ENCODE results near the gene CELF4. TPM values are rescaled to one million over a fixed set of nuclear protein-coding genes. Genes with fewer than 3 reads are reported as not detected.

Gene CELF4
- total and polyA plus RNA-seq, 2 donors (not counting 3 experiments of a cell fraction or from before 2014, with no cell fraction given), result not detected

- H4K20me1 ChIP-seq (replicated peaks; ENCODE audit: control insufficient read depth, extremely low read depth, insufficient read depth, low read length), result no peaks in the 10 kb centered on the region
- no peaks in the 10 kb centered on the region for H3K27me3 ChIP-seq (ENCODE audit: control insufficient read depth in 2 of 2, insufficient read depth in 2 of 2, low read length in 2 of 2)
- H3K9me3 ChIP-seq (replicated peaks; ENCODE audit: control insufficient read depth, insufficient read depth, low read length), result no peaks in the 10 kb centered on the region
- no peaks in the 10 kb centered on the region for H3K36me3 ChIP-seq (ENCODE audit: control insufficient read depth in 2 of 2, extremely low read depth in 1 of 2, insufficient read depth in 2 of 2, low read length in 2 of 2)
- H3K9ac ChIP-seq (replicated peaks; ENCODE audit: extremely low read depth, insufficient read depth, low read length), result no peak overlapping the region
- H3K4me3 ChIP-seq (replicated peaks in 1 of 3; ENCODE audit: insufficient read depth in 1 of 3, low read depth in 1 of 3, low read length in 3 of 3), result no peak overlapping the region
- dilution Hi-C loops (cut with MboI; ENCODE audit: extremely low pct_ligation_motif_present, low sequenced_read_pairs) (no loop called here), intact Hi-C loops (cut with micrococcal nuclease) (no loop called here)
- H3K79me2 ChIP-seq (ENCODE audit: control insufficient read depth, insufficient read depth, low read length), result no peaks in the 10 kb centered on the region
- no TSS peak for BruUV-seq (replicated peaks)
- no peak overlapping the region for H2AFZ ChIP-seq (ENCODE audit: low read depth, low read length)
- TF ChIP-seq JUN (IDR thresholded peaks at IDR 0.05; ENCODE audit: borderline replicate concordance, insufficient read depth, insufficient read length, low read depth) (no peak), FOS (IDR thresholded peaks at IDR 0.05; ENCODE audit: borderline replicate concordance, insufficient read depth, low read length) (no peak), GATA2 (IDR thresholded peaks at IDR 0.05; ENCODE audit: insufficient read depth, insufficient read length, low read depth, low read length) (no peak), POLR2A (IDR thresholded peaks at IDR 0.05; ENCODE audit: low read depth, low read length) (no peak), MYC (IDR thresholded peaks at IDR 0.05; ENCODE audit: low read depth, low read length) (no peak)
- CTCF ChIA-PET, result no interaction called here
- POLR2A ChIA-PET, result no interaction called here
- H3K9me1 ChIP-seq (replicated peaks; ENCODE audit: control insufficient read depth, extremely low read depth, insufficient read depth, low read length), result no peaks in the 10 kb centered on the region
- no peak overlapping the region for H3K27ac ChIP-seq (ENCODE audit: insufficient read depth, low read depth, low read length)
- H3K4me1 ChIP-seq (ENCODE audit: control insufficient read depth, extremely low read depth, insufficient read depth, low read length), result no peaks in the 10 kb centered on the region
- FAIRE-seq, result no peak
- no peak overlapping the region for H3K4me2 ChIP-seq (ENCODE audit: insufficient read depth, low read length)
- no peak for DNase-seq (ENCODE audit: low read depth, low spot score)
Observed at GRCh38 chr18:37225279-37225678, 340.3 kb downstream of the CELF4 start.

- H3K79me2 ChIP-seq (ENCODE audit: control insufficient read depth, insufficient read depth, low read length), result no peaks in the 10 kb centered on the region
- H3K4me3 ChIP-seq (replicated peaks in 1 of 3; ENCODE audit: insufficient read depth in 1 of 3, low read depth in 1 of 3, low read length in 3 of 3), result no peak overlapping the region
- no peaks in the 10 kb centered on the region for H3K36me3 ChIP-seq (ENCODE audit: control insufficient read depth in 2 of 2, extremely low read depth in 1 of 2, insufficient read depth in 2 of 2, low read length in 2 of 2)
- H3K9ac ChIP-seq (replicated peaks; ENCODE audit: extremely low read depth, insufficient read depth, low read length), result no peak overlapping the region
- no peaks in the 10 kb centered on the region for H3K27me3 ChIP-seq (ENCODE audit: control insufficient read depth in 2 of 2, insufficient read depth in 2 of 2, low read length in 2 of 2)
- dilution Hi-C loops (cut with MboI; ENCODE audit: extremely low pct_ligation_motif_present, low sequenced_read_pairs) (no loop called here), intact Hi-C loops (cut with micrococcal nuclease) (no loop called here)
- no peak overlapping the region for H3K27ac ChIP-seq (ENCODE audit: insufficient read depth, low read depth, low read length)
- H3K4me1 ChIP-seq (ENCODE audit: control insufficient read depth, extremely low read depth, insufficient read depth, low read length), result no peaks in the 10 kb centered on the region
- ChIA-PET POLR2A (no interaction called here), CTCF (no interaction called here)
- BruUV-seq (replicated peaks), result no TSS peak
- TF ChIP-seq POLR2A (IDR thresholded peaks at IDR 0.05; ENCODE audit: low read depth, low read length) (no peak), EZH2 (IDR thresholded peaks at IDR 0.05; ENCODE audit: borderline replicate concordance, low read depth, low read length, severe bottlenecking) (no peak), POLR2AphosphoS5 (IDR thresholded peaks at IDR 0.05; ENCODE audit: insufficient read depth, low read depth, low read length) (no peak), FOS (IDR thresholded peaks at IDR 0.05; ENCODE audit: borderline replicate concordance, insufficient read depth, low read length) (no peak), JUN (IDR thresholded peaks at IDR 0.05; ENCODE audit: borderline replicate concordance, insufficient read depth, insufficient read length, low read depth) (no peak), MYC (IDR thresholded peaks at IDR 0.05; ENCODE audit: low read depth, low read length) (no peak), GATA2 (IDR thresholded peaks at IDR 0.05; ENCODE audit: insufficient read depth, insufficient read length, low read depth, low read length) (no peak)
- TF ChIP-seq, protein P1, sequence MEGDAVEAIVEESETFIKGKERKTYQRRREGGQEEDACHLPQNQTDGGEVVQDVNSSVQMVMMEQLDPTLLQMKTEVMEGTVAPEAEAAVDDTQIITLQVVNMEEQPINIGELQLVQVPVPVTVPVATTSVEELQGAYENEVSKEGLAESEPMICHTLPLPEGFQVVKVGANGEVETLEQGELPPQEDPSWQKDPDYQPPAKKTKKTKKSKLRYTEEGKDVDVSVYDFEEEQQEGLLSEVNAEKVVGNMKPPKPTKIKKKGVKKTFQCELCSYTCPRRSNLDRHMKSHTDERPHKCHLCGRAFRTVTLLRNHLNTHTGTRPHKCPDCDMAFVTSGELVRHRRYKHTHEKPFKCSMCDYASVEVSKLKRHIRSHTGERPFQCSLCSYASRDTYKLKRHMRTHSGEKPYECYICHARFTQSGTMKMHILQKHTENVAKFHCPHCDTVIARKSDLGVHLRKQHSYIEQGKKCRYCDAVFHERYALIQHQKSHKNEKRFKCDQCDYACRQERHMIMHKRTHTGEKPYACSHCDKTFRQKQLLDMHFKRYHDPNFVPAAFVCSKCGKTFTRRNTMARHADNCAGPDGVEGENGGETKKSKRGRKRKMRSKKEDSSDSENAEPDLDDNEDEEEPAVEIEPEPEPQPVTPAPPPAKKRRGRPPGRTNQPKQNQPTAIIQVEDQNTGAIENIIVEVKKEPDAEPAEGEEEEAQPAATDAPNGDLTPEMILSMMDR (IDR thresholded peaks at IDR 0.05; ENCODE audit: extremely low read depth in 1 of 2, insufficient read depth in 1 of 2, low read depth in 1 of 2, low read length in 2 of 2), result no peak
- TF ChIP-seq, protein P2, sequence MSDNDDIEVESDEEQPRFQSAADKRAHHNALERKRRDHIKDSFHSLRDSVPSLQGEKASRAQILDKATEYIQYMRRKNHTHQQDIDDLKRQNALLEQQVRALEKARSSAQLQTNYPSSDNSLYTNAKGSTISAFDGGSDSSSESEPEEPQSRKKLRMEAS (IDR thresholded peaks at IDR 0.05; ENCODE audit: insufficient read depth, insufficient read length), result no peak
- H3K9me1 ChIP-seq (replicated peaks; ENCODE audit: control insufficient read depth, extremely low read depth, insufficient read depth, low read length), result no peaks in the 10 kb centered on the region
- no peaks in the 10 kb centered on the region for H3K9me3 ChIP-seq (replicated peaks; ENCODE audit: control insufficient read depth, insufficient read depth, low read length)
- no peak for FAIRE-seq
- no peak for DNase-seq (ENCODE audit: low read depth, low spot score)
- no peak overlapping the region for H2AFZ ChIP-seq (ENCODE audit: low read depth, low read length)
- no peaks in the 10 kb centered on the region for H4K20me1 ChIP-seq (replicated peaks; ENCODE audit: control insufficient read depth, extremely low read depth, insufficient read depth, low read length)
- no peak overlapping the region for H3K4me2 ChIP-seq (ENCODE audit: insufficient read depth, low read length)
Observed at GRCh38 chr18:37222999-37223378, 342.6 kb downstream of the CELF4 start.
